Uterus (tissue), 4 donors: Measurements from ENCODE around the gene PTPRD. TPM values are rescaled to one million over a fixed set of nuclear protein-coding genes. Genes with fewer than 3 reads are reported as not detected.

Experiments
- DNase-seq, 2 donors: peaks; one replicate each; pipeline ENCODE4 v3.0.0-alpha.2; 2019 to 2020
- H3K27ac ChIP-seq, 2 donors: fragments of 200-600 bp; sonication (generic); 1 replicate in 1 of 2; 2 replicates in 1 of 2; pipeline ENCODE4 v1.5.1; 2016 to 2018
- H3K27me3 ChIP-seq, 2 donors: fragments of 200-600 bp; sonication (generic); one replicate each; pipeline ENCODE4 v1.5.1; 2018 to 2019; ENCODE audit warnings: control low read depth in 1 of 2
- H3K36me3 ChIP-seq, 2 donors: fragments of 200-600 bp; sonication (generic); one replicate each; pipeline ENCODE4 v1.5.1; 2019; ENCODE audit warnings: control low read depth in 1 of 2
- H3K4me1 ChIP-seq, 2 donors: fragments of 200-600 bp; sonication (generic); one replicate each; pipeline ENCODE4 v1.5.1; 2018 to 2019; ENCODE audit warnings: control low read depth in 1 of 2
- H3K4me3 ChIP-seq, 2 donors: fragments of 200-600 bp; sonication (generic); 1 replicate in 1 of 2; 2 replicates in 1 of 2; pipeline ENCODE4 v1.5.1; 2018 to 2019; ENCODE audit warnings: mild to moderate bottlenecking in 1 of 2
- H3K9me3 ChIP-seq, 2 donors: fragments of 200-600 bp; sonication (generic); one replicate each; pipeline ENCODE4 v1.5.1; 2019; ENCODE audit warnings: control low read depth in 1 of 2
- CTCF ChIP-seq, 4 experiments: fragments of 200-600 bp in 2 of 4; fragments of 450-650 bp in 2 of 4; sonication (generic) in 2 of 4; IDR thresholded peaks; one replicate each; pipeline ENCODE4 v1.5.1; 2016 to 2019; ENCODE audit warnings: antibody characterized with exemption in 4 of 4, mild to moderate bottlenecking in 2 of 4, moderate library complexity in 1 of 4
- POLR2A ChIP-seq, 2 donors: fragments of 450-650 bp; IDR thresholded peaks; one replicate each; pipeline ENCODE4 v1.6.1; 2016; ENCODE audit warnings: antibody characterized with exemption in 2 of 2, mild to moderate bottlenecking in 1 of 2, moderate library complexity in 1 of 2
- intact Hi-C: fragments of 100-400 bp; cut with DNase I; formaldehyde crosslinking; loops from one replicate; pipeline ENCODE4 v1.15.1; 2023; ENCODE audit warnings: low total_unique reads
- total RNA-seq, 4 donors: library from RNA; depleted of rRNA in 3 of 4; stranded (reverse); fragments of >200 nt in 3 of 4; gene quantifications; one replicate each; pipeline versions ENCODE4 v1.1.0 to v1.2.4, GENCODE V29; 2014 to 2023
- donor health status: DM: yes; HTN: yes; CAD: no.

PTPRD gene
- total RNA-seq, 4 donors from 2014 or later = 1.2 to 136 (median 26.4) TPM

GRCh38 chr9:8542537-8542936 is 2070.3 kb downstream of the PTPRD start:
- Histone ChIP-seq H3K4me1 (no peaks in the 10 kb centered on the region), H3K27ac (no peak overlapping the region), H3K27me3 (no peaks in the 10 kb centered on the region), H3K4me3 (no peak overlapping the region), H3K36me3 (no peaks in the 10 kb centered on the region), H3K9me3 (no peaks in the 10 kb centered on the region)
- TF ChIP-seq CTCF (IDR thresholded peaks at IDR 0.05) = no peak
- TF ChIP-seq POLR2A (IDR thresholded peaks at IDR 0.05) = no peak
- intact Hi-C loops = no loop called here
- no peak for DNase-seq

GRCh38 chr9:8539681-8540197 is 2073.1 kb downstream of the PTPRD start:
- Histone ChIP-seq H3K4me3 (no peak overlapping the region), H3K36me3 (no peaks in the 10 kb centered on the region), H3K27me3 (no peaks in the 10 kb centered on the region), H3K27ac (no peak overlapping the region), H3K9me3 (no peaks in the 10 kb centered on the region), H3K4me1 (no peaks in the 10 kb centered on the region)
- no peak for DNase-seq
- intact Hi-C loops = no loop called here
- no peak for TF ChIP-seq CTCF (IDR thresholded peaks at IDR 0.05)

GRCh38 chr9:8536845-8537244 is 2076.0 kb downstream of the PTPRD start:
- H3K27me3 ChIP-seq = no peaks in the 10 kb centered on the region
- intact Hi-C loops = no loop called here
- no peak for DNase-seq
- H3K36me3 ChIP-seq = no peaks in the 10 kb centered on the region
- H3K4me3 ChIP-seq = no peak overlapping the region
- TF ChIP-seq CTCF (IDR thresholded peaks at IDR 0.05) = no peak
- TF ChIP-seq POLR2A (IDR thresholded peaks at IDR 0.05) = no peak
- no peaks in the 10 kb centered on the region for H3K9me3 ChIP-seq
- no peak overlapping the region for H3K27ac ChIP-seq
- no peaks in the 10 kb centered on the region for H3K4me1 ChIP-seq

GRCh38 chr9:8534828-8535227 is 2078.0 kb downstream of the PTPRD start:
- Histone ChIP-seq H3K27me3 (no peaks in the 10 kb centered on the region), H3K36me3 (no peaks in the 10 kb centered on the region), H3K4me1 (no peaks in the 10 kb centered on the region), H3K9me3 (no peaks in the 10 kb centered on the region), H3K4me3 (no peak overlapping the region), H3K27ac (no peak overlapping the region)
- no peak for TF ChIP-seq CTCF (IDR thresholded peaks at IDR 0.05)
- no peak for TF ChIP-seq POLR2A (IDR thresholded peaks at IDR 0.05)
- intact Hi-C loops = no loop called here
- DNase-seq = no peak

GRCh38 chr9:8533681-8534080 is 2079.1 kb downstream of the PTPRD start:
- H3K27me3 ChIP-seq = no peaks in the 10 kb centered on the region
- H3K27ac ChIP-seq = no peak overlapping the region
- H3K9me3 ChIP-seq = no peaks in the 10 kb centered on the region
- H3K36me3 ChIP-seq = no peaks in the 10 kb centered on the region
- H3K4me3 ChIP-seq = no peak overlapping the region
- no peaks in the 10 kb centered on the region for H3K4me1 ChIP-seq
- DNase-seq = no peak
- TF ChIP-seq POLR2A (IDR thresholded peaks at IDR 0.05) (no peak), CTCF (IDR thresholded peaks at IDR 0.05) (no peak)
- intact Hi-C loops = no loop called here
